ENCODE results near the gene PTPRM. TPM values are rescaled to one million over a fixed set of nuclear protein-coding genes. Genes with fewer than 3 reads are reported as not detected.

The PTPRM gene
- total and polyA plus RNA-seq, 5 donors from 2014 or later: 1.1 to 4.6 (median 3.6) TPM

DNA sequence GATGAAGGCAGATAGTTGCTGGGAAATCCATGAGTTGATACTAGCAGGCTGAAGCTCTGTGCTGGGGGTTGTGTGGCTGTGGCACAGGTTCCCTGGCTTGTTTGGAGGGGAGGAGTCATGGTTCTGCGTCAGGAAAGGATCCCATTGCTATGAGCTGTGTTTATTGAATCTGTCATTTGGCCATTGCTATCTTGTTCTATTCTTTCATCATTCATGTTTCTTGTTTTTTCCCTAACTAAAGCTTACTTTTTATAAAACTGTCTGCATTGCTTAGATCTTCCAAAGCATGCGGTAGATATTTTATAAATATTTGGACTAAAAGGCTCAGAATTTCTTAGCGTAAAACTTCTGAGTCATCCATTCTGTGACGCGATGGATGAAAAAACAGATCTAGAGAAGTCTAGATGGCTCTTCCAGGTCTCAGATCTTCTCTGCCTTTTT, 335.3 kb downstream of the PTPRM start:
- H3K27ac Mint-ChIP-seq: no peak overlapping the region
- H3K9me3 Mint-ChIP-seq: peaks cover 0 to 2% (median 0%) of the 10 kb centered on the region in 7 donors
- no peaks in the 10 kb centered on the region for H3K4me1 Mint-ChIP-seq
- Histone ChIP-seq H3K4me3 (ENCODE audit: low read depth, low read length) (no peak overlapping the region), H3K9me3 (ENCODE audit: control insufficient read depth in 2 of 2, low read length in 2 of 2) (no peaks in the 10 kb centered on the region), H3K4me1 (ENCODE audit: control insufficient read depth, insufficient read depth, low read length, poor library complexity, severe bottlenecking) (no peaks in the 10 kb centered on the region), H3K36me3 (ENCODE audit: control insufficient read depth, insufficient read depth, low read length) (no peaks in the 10 kb centered on the region), H3K27ac (ENCODE audit: insufficient read depth, low read length, poor library complexity, severe bottlenecking) (no peak overlapping the region), H3K27me3 (ENCODE audit: control insufficient read depth, insufficient read depth, low read length) (no peaks in the 10 kb centered on the region)
- no peak for ATAC-seq (ENCODE audit: low read depth in 2 of 2)
- no peak overlapping the region for H3K4me3 Mint-ChIP-seq
- no peaks in the 10 kb centered on the region for H3K27me3 Mint-ChIP-seq
- no peaks in the 10 kb centered on the region for H3K36me3 Mint-ChIP-seq
- DNase-seq: no peak

GRCh38 chr18:7904529-7904928, 337.4 kb downstream of the PTPRM start:
- ATAC-seq (ENCODE audit: low read depth in 2 of 2): no peak
- no peaks in the 10 kb centered on the region for H3K27me3 ChIP-seq (ENCODE audit: control insufficient read depth, insufficient read depth, low read length)
- DNase-seq: no peak
- Mint-ChIP-seq H3K27me3 (no peaks in the 10 kb centered on the region), H3K9me3 (peaks cover 0 to 2% (median 0%) of the 10 kb centered on the region in 7 donors), H3K4me3 (no peak overlapping the region), H3K36me3 (no peaks in the 10 kb centered on the region), H3K4me1 (no peaks in the 10 kb centered on the region), H3K27ac (no peak overlapping the region)
- no peaks in the 10 kb centered on the region for H3K9me3 ChIP-seq (ENCODE audit: control insufficient read depth in 2 of 2, low read length in 2 of 2)
- no peak overlapping the region for H3K27ac ChIP-seq (ENCODE audit: insufficient read depth, low read length, poor library complexity, severe bottlenecking)
- H3K4me3 ChIP-seq (ENCODE audit: low read depth, low read length): no peak overlapping the region
- H3K36me3 ChIP-seq (ENCODE audit: control insufficient read depth, insufficient read depth, low read length): no peaks in the 10 kb centered on the region
- no peaks in the 10 kb centered on the region for H3K4me1 ChIP-seq (ENCODE audit: control insufficient read depth, insufficient read depth, low read length, poor library complexity, severe bottlenecking)

DNA sequence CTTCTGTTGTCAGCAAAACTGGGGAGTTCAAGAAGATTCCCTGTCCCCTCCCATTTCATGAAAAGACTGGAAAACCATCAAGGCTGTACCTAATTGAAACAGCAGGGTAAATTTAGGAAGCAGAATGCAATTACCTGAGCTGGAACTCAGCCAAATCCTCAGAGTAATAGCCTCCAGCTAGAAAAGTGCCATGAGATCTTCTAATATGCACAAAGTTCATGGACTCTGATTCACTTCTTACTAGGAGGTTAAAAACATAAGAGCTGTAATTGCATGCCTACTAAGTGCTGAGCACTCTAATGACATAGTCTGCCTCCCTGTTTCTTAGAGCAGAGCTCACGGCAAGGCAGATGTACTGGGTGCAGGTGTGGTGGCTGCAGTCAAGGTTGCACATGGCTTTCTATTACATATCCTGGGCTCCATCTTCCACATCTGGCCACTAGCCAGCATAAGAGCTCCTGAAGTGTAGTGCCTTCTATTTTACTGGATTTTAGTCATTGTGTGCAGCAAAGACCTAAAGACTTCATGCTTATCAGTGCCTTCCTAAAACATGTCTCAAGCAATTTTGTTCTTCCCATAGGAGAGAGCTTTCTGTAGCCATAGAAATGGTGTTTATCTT, 341.7 kb downstream of the PTPRM start:
- no peaks in the 10 kb centered on the region for H3K36me3 ChIP-seq (ENCODE audit: control insufficient read depth, insufficient read depth, low read length)
- H3K27me3 Mint-ChIP-seq: no peaks in the 10 kb centered on the region
- H3K27ac ChIP-seq (ENCODE audit: insufficient read depth, low read length, poor library complexity, severe bottlenecking): no peak overlapping the region
- peaks cover 0 to 3% (median 0%) of the 10 kb centered on the region in 7 donors for H3K9me3 Mint-ChIP-seq
- H3K4me3 ChIP-seq (ENCODE audit: low read depth, low read length): no peak overlapping the region
- H3K36me3 Mint-ChIP-seq: no peaks in the 10 kb centered on the region
- H3K27ac Mint-ChIP-seq: no peak overlapping the region
- H3K4me1 ChIP-seq (ENCODE audit: control insufficient read depth, insufficient read depth, low read length, poor library complexity, severe bottlenecking): no peaks in the 10 kb centered on the region
- H3K4me3 Mint-ChIP-seq: no peak overlapping the region
- H3K27me3 ChIP-seq (ENCODE audit: control insufficient read depth, insufficient read depth, low read length): no peaks in the 10 kb centered on the region
- no peaks in the 10 kb centered on the region for H3K9me3 ChIP-seq (ENCODE audit: control insufficient read depth in 2 of 2, low read length in 2 of 2)
- no peaks in the 10 kb centered on the region for H3K4me1 Mint-ChIP-seq
- DNase-seq (no peak), ATAC-seq (ENCODE audit: low read depth in 2 of 2) (no peak)

- ATAC-seq (ENCODE audit: low read depth in 2 of 2) (no peak), DNase-seq (no peak)
- Mint-ChIP-seq H3K27me3 (no peaks in the 10 kb centered on the region), H3K9me3 (peaks cover 0 to 5% (median 2%) of the 10 kb centered on the region in 7 donors), H3K4me1 (no peaks in the 10 kb centered on the region), H3K4me3 (peak overlapping the region in 1 of 4 donors; percentile 51), H3K36me3 (no peaks in the 10 kb centered on the region), H3K27ac (peak overlapping the region in 1 of 3 donors; percentile 9)
- H3K4me3 ChIP-seq (ENCODE audit: low read depth, low read length): no peak overlapping the region
- H3K27ac ChIP-seq (ENCODE audit: insufficient read depth, low read length, poor library complexity, severe bottlenecking): no peak overlapping the region
- no peaks in the 10 kb centered on the region for H3K4me1 ChIP-seq (ENCODE audit: control insufficient read depth, insufficient read depth, low read length, poor library complexity, severe bottlenecking)
- no peaks in the 10 kb centered on the region for H3K27me3 ChIP-seq (ENCODE audit: control insufficient read depth, insufficient read depth, low read length)
- no peaks in the 10 kb centered on the region for H3K9me3 ChIP-seq (ENCODE audit: control insufficient read depth in 2 of 2, low read length in 2 of 2)
- no peaks in the 10 kb centered on the region for H3K36me3 ChIP-seq (ENCODE audit: control insufficient read depth, insufficient read depth, low read length)
Observed at GRCh38 chr18:7914834-7915670, 347.9 kb downstream of the PTPRM start.

DNA sequence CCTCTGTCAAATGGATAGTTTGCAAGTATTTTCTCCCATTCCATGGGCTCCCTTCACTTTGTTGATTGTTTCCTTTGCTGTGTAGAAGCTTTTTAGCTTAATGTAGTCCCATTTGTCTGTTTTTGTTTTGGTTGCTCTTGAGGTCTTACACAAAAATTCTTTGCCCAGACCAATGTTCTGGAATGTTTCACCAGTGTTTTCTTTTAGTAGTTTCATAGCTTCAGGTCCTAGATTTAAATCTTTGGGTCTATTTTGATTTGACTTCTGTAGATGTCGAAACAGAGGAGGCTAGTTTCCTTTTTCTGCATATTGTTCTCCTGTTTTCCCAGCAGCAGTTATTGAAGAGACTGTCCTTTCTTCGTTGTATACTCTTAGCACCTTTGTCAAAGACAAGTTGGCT, 351.6 kb downstream of the PTPRM start:
- H3K4me3 Mint-ChIP-seq: no peak overlapping the region
- Histone ChIP-seq H3K9me3 (ENCODE audit: control insufficient read depth in 2 of 2, low read length in 2 of 2) (no peaks in the 10 kb centered on the region), H3K4me3 (ENCODE audit: low read depth, low read length) (no peak overlapping the region), H3K27ac (ENCODE audit: insufficient read depth, low read length, poor library complexity, severe bottlenecking) (no peak overlapping the region), H3K4me1 (ENCODE audit: control insufficient read depth, insufficient read depth, low read length, poor library complexity, severe bottlenecking) (no peaks in the 10 kb centered on the region), H3K27me3 (ENCODE audit: control insufficient read depth, insufficient read depth, low read length) (no peaks in the 10 kb centered on the region), H3K36me3 (ENCODE audit: control insufficient read depth, insufficient read depth, low read length) (no peaks in the 10 kb centered on the region)
- H3K27me3 Mint-ChIP-seq: no peaks in the 10 kb centered on the region
- no peak for DNase-seq
- H3K4me1 Mint-ChIP-seq: no peaks in the 10 kb centered on the region
- no peaks in the 10 kb centered on the region for H3K36me3 Mint-ChIP-seq
- H3K27ac Mint-ChIP-seq: no peak overlapping the region
- H3K9me3 Mint-ChIP-seq: peaks cover 0 to 10% (median 4%) of the 10 kb centered on the region in 7 donors
- ATAC-seq (ENCODE audit: low read depth in 2 of 2): no peak

- Mint-ChIP-seq H3K9me3 (peaks cover 0 to 10% (median 4%) of the 10 kb centered on the region in 7 donors), H3K36me3 (no peaks in the 10 kb centered on the region), H3K27me3 (no peaks in the 10 kb centered on the region), H3K4me3 (no peak overlapping the region), H3K4me1 (no peaks in the 10 kb centered on the region), H3K27ac (no peak overlapping the region)
- Histone ChIP-seq H3K4me1 (ENCODE audit: control insufficient read depth, insufficient read depth, low read length, poor library complexity, severe bottlenecking) (no peaks in the 10 kb centered on the region), H3K9me3 (ENCODE audit: control insufficient read depth in 2 of 2, low read length in 2 of 2) (no peaks in the 10 kb centered on the region), H3K27me3 (ENCODE audit: control insufficient read depth, insufficient read depth, low read length) (no peaks in the 10 kb centered on the region), H3K27ac (ENCODE audit: insufficient read depth, low read length, poor library complexity, severe bottlenecking) (no peak overlapping the region), H3K4me3 (ENCODE audit: low read depth, low read length) (no peak overlapping the region), H3K36me3 (ENCODE audit: control insufficient read depth, insufficient read depth, low read length) (no peaks in the 10 kb centered on the region)
- DNase-seq (no peak), ATAC-seq (ENCODE audit: low read depth in 2 of 2) (no peak)
Observed at GRCh38 chr18:7919565-7919964, 352.4 kb downstream of the PTPRM start.

DNA sequence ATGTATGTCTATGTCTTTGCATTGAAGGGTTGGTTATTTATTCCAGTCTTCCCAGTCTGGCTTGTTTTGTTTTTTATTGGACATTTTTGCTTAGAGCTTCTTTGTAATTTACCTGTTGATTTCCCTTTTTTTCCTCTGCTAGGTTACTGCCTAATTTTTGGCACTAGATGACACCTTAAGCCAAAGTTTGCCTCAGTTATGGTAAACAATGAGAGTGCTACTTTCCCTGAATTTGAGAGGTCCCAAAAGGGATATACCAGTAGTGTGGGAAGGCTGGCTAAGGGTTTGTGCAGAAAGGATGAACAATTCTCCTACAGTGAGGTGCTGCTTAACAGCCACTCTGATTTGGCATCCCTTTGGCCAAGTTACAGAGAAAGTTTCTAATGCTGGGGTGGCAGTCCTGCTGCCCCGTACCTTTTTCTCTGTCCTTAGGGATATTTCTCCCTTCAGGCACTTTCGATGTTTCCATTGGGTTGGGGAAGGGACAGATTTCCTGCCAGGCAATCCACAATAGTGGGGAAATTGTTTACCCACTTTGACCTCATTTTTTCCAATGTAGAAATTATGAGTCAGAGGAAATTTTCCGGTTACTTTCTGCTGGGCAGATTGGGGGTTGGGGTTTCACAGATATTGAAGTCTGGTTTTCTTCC, 354.9 kb downstream of the PTPRM start:
- no peaks in the 10 kb centered on the region for H3K36me3 Mint-ChIP-seq
- DNase-seq (no peak), ATAC-seq (ENCODE audit: low read depth in 2 of 2) (no peak)
- H3K4me3 Mint-ChIP-seq: no peak overlapping the region
- no peaks in the 10 kb centered on the region for H3K27me3 Mint-ChIP-seq
- no peaks in the 10 kb centered on the region for H3K36me3 ChIP-seq (ENCODE audit: control insufficient read depth, insufficient read depth, low read length)
- H3K9me3 Mint-ChIP-seq: peaks cover 0 to 10% (median 4%) of the 10 kb centered on the region in 7 donors
- H3K4me1 Mint-ChIP-seq: no peaks in the 10 kb centered on the region
- no peaks in the 10 kb centered on the region for H3K27me3 ChIP-seq (ENCODE audit: control insufficient read depth, insufficient read depth, low read length)
- H3K9me3 ChIP-seq (ENCODE audit: control insufficient read depth in 2 of 2, low read length in 2 of 2): no peaks in the 10 kb centered on the region
- H3K27ac ChIP-seq (ENCODE audit: insufficient read depth, low read length, poor library complexity, severe bottlenecking): no peak overlapping the region
- no peaks in the 10 kb centered on the region for H3K4me1 ChIP-seq (ENCODE audit: control insufficient read depth, insufficient read depth, low read length, poor library complexity, severe bottlenecking)
- no peak overlapping the region for H3K4me3 ChIP-seq (ENCODE audit: low read depth, low read length)
- H3K27ac Mint-ChIP-seq: no peak overlapping the region
